Loucy (cell line): ENCODE data around the gene EGLN2.
A peak's percentile ranks its signal among the peaks of the same experiment; 100 is the strongest.

ENCODE experiments used
- H2AFZ ChIP-seq: fragments of 200-600 bp; sonication (generic); 2 replicates; pipeline ENCODE4 v1.6.0; 2016; ENCODE audit warnings: antibody characterized with exemption, mild to moderate bottlenecking, low read length, moderate library complexity
- H3F3A ChIP-seq: fragments of 200-600 bp; 2 replicates; pipeline ENCODE4 v1.6.0; 2016; ENCODE audit warnings: antibody characterized with exemption, low read depth, mild to moderate bottlenecking
- H3K27me3 ChIP-seq: fragments of 200-600 bp; sonication (generic); 2 replicates; pipeline ENCODE4 v1.6.1; 2014; ENCODE audit warnings: low read length, mild to moderate bottlenecking; ENCODE audit not compliant: insufficient read depth, poor library complexity, severe bottlenecking
- H3K36me3 ChIP-seq: fragments of 200-600 bp; sonication (generic); 2 replicates; pipeline ENCODE4 v1.6.1; 2016; ENCODE audit warnings: low read length; ENCODE audit not compliant: insufficient read depth
- H3K4me1 ChIP-seq: fragments of 200-600 bp; sonication (generic); 2 replicates; pipeline ENCODE4 v1.5.1; 2014; ENCODE audit warnings: low read length, mild to moderate bottlenecking; ENCODE audit not compliant: insufficient read depth, poor library complexity, severe bottlenecking
- H3K4me2 ChIP-seq: fragments of 200-600 bp; sonication (generic); 2 replicates; pipeline ENCODE4 v1.6.0; 2014; ENCODE audit warnings: antibody characterized with exemption, low read length, low read depth, mild to moderate bottlenecking; ENCODE audit not compliant: poor library complexity, severe bottlenecking
- H3K4me3 ChIP-seq: fragments of 200-600 bp; sonication (generic); 2 replicates; pipeline ENCODE4 v1.5.1; 2014; ENCODE audit warnings: low read length, mild to moderate bottlenecking, mixed read lengths; ENCODE audit not compliant: poor library complexity, severe bottlenecking
- H3K79me2 ChIP-seq: fragments of 200-600 bp; sonication (generic); 2 replicates; pipeline ENCODE4 v1.6.1; 2014; ENCODE audit warnings: low read length; ENCODE audit not compliant: insufficient read depth
- H3K9ac ChIP-seq: fragments of 200-600 bp; sonication (generic); 2 replicates; pipeline ENCODE4 v1.6.0; 2014; ENCODE audit warnings: mild to moderate bottlenecking, low read depth, low read length, moderate library complexity; ENCODE audit not compliant: poor library complexity, severe bottlenecking
- H3K9me2 ChIP-seq: fragments of 200-600 bp; sonication (generic); replicated peaks from 2 replicates; pipeline ENCODE4 v1.6.1; 2016; ENCODE audit warnings: low read depth, low read length, mixed read lengths
- H3K9me3 ChIP-seq: fragments of 200-600 bp; sonication (generic); 2 replicates; pipeline ENCODE4 v1.6.1; 2014; ENCODE audit warnings: mild to moderate bottlenecking, antibody characterized with exemption, low read length, low read depth; ENCODE audit not compliant: insufficient read depth
- H4K20me1 ChIP-seq: fragments of 200-600 bp; sonication (generic); 2 replicates; pipeline ENCODE4 v1.6.0; 2014; ENCODE audit warnings: antibody characterized with exemption, low read length, mild to moderate bottlenecking; ENCODE audit not compliant: insufficient read depth, poor library complexity, severe bottlenecking
- CTCF ChIP-seq: fragments of 200-600 bp; sonication (generic); conservative IDR thresholded peaks from 2 replicates; pipeline ENCODE4 v1.5.1; 2014; ENCODE audit warnings: mild to moderate bottlenecking, antibody characterized with exemption, low read length
- EZH2phosphoT487 ChIP-seq: fragments of 200-600 bp; IDR thresholded peaks from 2 replicates; pipeline ENCODE4 v1.6.1; 2018; ENCODE audit warnings: antibody characterized with exemption, mild to moderate bottlenecking, moderate library complexity, borderline replicate concordance

The EGLN2 gene

GRCh38 chr19:40774916-40775631 lies 23.9 kb upstream of the EGLN2 start, which contains the start of gene MIA:
MIA (plus strand) TSS chr19:40775521; CDS start chr19:40775543, 22 bp downstream.
- TF ChIP-seq EZH2phosphoT487 (no peak), CTCF (no peak)
- Histone ChIP-seq H3K9me3 (no peaks in the 10 kb centered on the region), H3K9me2 (no peaks in the 10 kb centered on the region), H3K4me1 (peaks cover 28% of the 10 kb centered on the region), H4K20me1 (no peaks in the 10 kb centered on the region), H3K36me3 (no peaks in the 10 kb centered on the region), H3F3A (peaks cover 13% of the 10 kb centered on the region), H3K4me3 (peak within 1 kb of the TSS; percentile 81), H3K9ac (peak within 1 kb of the TSS; percentile 51), H3K27me3 (no peaks in the 10 kb centered on the region), H3K79me2 (no peaks in the 10 kb centered on the region; the same call in 1 of the 2 replicates), H2AFZ (no peak within 1 kb of the TSS), H3K4me2 (no peak within 1 kb of the TSS)

DNA sequence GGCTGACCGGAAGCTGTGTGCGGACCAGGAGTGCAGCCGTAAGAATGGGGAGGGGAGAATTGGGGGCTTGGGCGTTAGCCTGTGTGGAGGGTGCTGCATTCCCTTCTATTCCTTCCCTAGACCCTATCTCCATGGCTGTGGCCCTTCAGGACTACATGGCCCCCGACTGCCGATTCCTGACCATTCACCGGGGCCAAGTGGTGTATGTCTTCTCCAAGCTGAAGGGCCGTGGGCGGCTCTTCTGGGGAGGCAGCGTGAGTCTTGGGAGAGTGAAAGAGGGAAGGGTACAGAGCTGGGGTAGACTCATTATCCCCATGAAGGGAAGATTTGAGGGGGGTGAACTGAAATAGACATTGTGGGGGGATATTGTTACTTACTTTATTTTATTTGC lies 23.4 kb upstream of the EGLN2 start:
- Histone ChIP-seq H3K79me2 (no peaks in the 10 kb centered on the region; the same call in 1 of the 2 replicates), H3K9ac (no peak overlapping the region), H3F3A (peaks cover 12% of the 10 kb centered on the region), H3K36me3 (no peaks in the 10 kb centered on the region), H3K4me1 (peaks cover 28% of the 10 kb centered on the region), H3K4me2 (no peak overlapping the region), H3K9me3 (no peaks in the 10 kb centered on the region), H4K20me1 (no peaks in the 10 kb centered on the region), H3K27me3 (no peaks in the 10 kb centered on the region), H3K4me3 (no peak overlapping the region), H2AFZ (no peak overlapping the region), H3K9me2 (no peaks in the 10 kb centered on the region)
- TF ChIP-seq EZH2phosphoT487, result no peak
- no peak for TF ChIP-seq CTCF

- peak overlapping the region; percentile 51 for H3K9ac ChIP-seq
- no peaks in the 10 kb centered on the region for H4K20me1 ChIP-seq
- no peaks in the 10 kb centered on the region for H3K9me2 ChIP-seq
- TF ChIP-seq EZH2phosphoT487 (no peak), CTCF (no peak)
- no peak overlapping the region for H2AFZ ChIP-seq
- peaks cover 25% of the 10 kb centered on the region for H3K4me1 ChIP-seq
- peaks cover 9% of the 10 kb centered on the region for H3F3A ChIP-seq
- H3K4me2 ChIP-seq, result peak overlapping the region; percentile 93
- no peaks in the 10 kb centered on the region for H3K27me3 ChIP-seq
- H3K4me3 ChIP-seq, result peak overlapping the region; percentile 81
- H3K79me2 ChIP-seq, result no peaks in the 10 kb centered on the region; the same call in 1 of the 2 replicates
- H3K36me3 ChIP-seq, result no peaks in the 10 kb centered on the region
- H3K9me3 ChIP-seq, result no peaks in the 10 kb centered on the region
These were observed 22.6 kb upstream of the EGLN2 start for GRCh38 chr19:40776364-40776763.
